ENCODE data around the gene WDFY1. TPM values are rescaled to one million over a fixed set of nuclear protein-coding genes. Genes with fewer than 3 reads are reported as not detected.

WDFY1 gene
- total RNA-seq, 1 donor from 2014 or later: 41.1 TPM

- peak; percentile 74 for DNase-seq (ENCODE audit: low read depth, low spot score)
- H3K27me3 Mint-ChIP-seq (ENCODE audit: low read depth): no peaks in the 10 kb centered on the region
- H3K27ac Mint-ChIP-seq (ENCODE audit: unreplicated experiment): no peak overlapping the region
- H3K4me1 Mint-ChIP-seq: peaks cover 2% of the 10 kb centered on the region
- TF ChIP-seq CTCF (conservative IDR thresholded peaks at IDR 0.05): peak; percentile 96
- H3K36me3 Mint-ChIP-seq (ENCODE audit: low read depth): peaks cover 5% of the 10 kb centered on the region
- H3K4me3 Mint-ChIP-seq: no peak overlapping the region
- H3K9me3 Mint-ChIP-seq: no peaks in the 10 kb centered on the region
Observed at GRCh38 chr2:223970343-223971128, 25.4 kb upstream of the WDFY1 start.

- Mint-ChIP-seq H3K4me1 (no peaks in the 10 kb centered on the region), H3K27ac (ENCODE audit: unreplicated experiment) (no peak overlapping the region), H3K9me3 (no peaks in the 10 kb centered on the region), H3K36me3 (ENCODE audit: low read depth) (peaks cover 5% of the 10 kb centered on the region), H3K4me3 (no peak overlapping the region), H3K27me3 (ENCODE audit: low read depth) (no peaks in the 10 kb centered on the region)
- DNase-seq (ENCODE audit: low read depth, low spot score): no peak
- no peak for TF ChIP-seq CTCF (conservative IDR thresholded peaks at IDR 0.05)
Observed at GRCh38 chr2:223969856-223970255, 24.7 kb upstream of the WDFY1 start.

GRCh38 chr2:223969315-223969714 lies 24.2 kb upstream of the WDFY1 start:
- H3K27ac Mint-ChIP-seq (ENCODE audit: unreplicated experiment): no peak overlapping the region
- TF ChIP-seq CTCF (conservative IDR thresholded peaks at IDR 0.05): no peak
- H3K36me3 Mint-ChIP-seq (ENCODE audit: low read depth): peaks cover 5% of the 10 kb centered on the region
- no peaks in the 10 kb centered on the region for H3K27me3 Mint-ChIP-seq (ENCODE audit: low read depth)
- H3K4me3 Mint-ChIP-seq: no peak overlapping the region
- no peak for DNase-seq (ENCODE audit: low read depth, low spot score)
- H3K9me3 Mint-ChIP-seq: no peaks in the 10 kb centered on the region
- H3K4me1 Mint-ChIP-seq: no peaks in the 10 kb centered on the region

- H3K9me3 Mint-ChIP-seq: no peaks in the 10 kb centered on the region
- H3K27ac Mint-ChIP-seq (ENCODE audit: unreplicated experiment): no peak overlapping the region
- H3K4me3 Mint-ChIP-seq: no peak overlapping the region
- DNase-seq (ENCODE audit: low read depth, low spot score): no peak
- H3K27me3 Mint-ChIP-seq (ENCODE audit: low read depth): no peaks in the 10 kb centered on the region
- H3K4me1 Mint-ChIP-seq: no peaks in the 10 kb centered on the region
- H3K36me3 Mint-ChIP-seq (ENCODE audit: low read depth): peaks cover 7% of the 10 kb centered on the region
- TF ChIP-seq CTCF (conservative IDR thresholded peaks at IDR 0.05): no peak
Observed at GRCh38 chr2:223967981-223968380, 22.8 kb upstream of the WDFY1 start.

- Mint-ChIP-seq H3K4me3 (peak overlapping the region; percentile 50), H3K27ac (ENCODE audit: unreplicated experiment) (no peak overlapping the region), H3K4me1 (peaks cover 54% of the 10 kb centered on the region), H3K36me3 (ENCODE audit: low read depth) (peaks cover 5% of the 10 kb centered on the region), H3K9me3 (no peaks in the 10 kb centered on the region), H3K27me3 (ENCODE audit: low read depth) (no peaks in the 10 kb centered on the region)
- DNase-seq (ENCODE audit: low read depth, low spot score): no peak
- TF ChIP-seq CTCF (conservative IDR thresholded peaks at IDR 0.05): no peak
Observed at GRCh38 chr2:223959688-223960087, 14.6 kb upstream of the WDFY1 start.
